ENCODE data around the gene KRTAP19-8. TPM values are rescaled to one million over a fixed set of nuclear protein-coding genes. Genes with fewer than 3 reads are reported as not detected.
A peak's percentile ranks its signal among the peaks of the same experiment; 100 is the strongest.

Gene KRTAP19-8
- total RNA-seq, 8 experiments from 2014 or later, result not detected

GRCh38 chr21:31003471-31003870 lies 34.8 kb downstream of the KRTAP19-8 start:
- H3K27ac ChIP-seq, result no peak overlapping the region
- 38 to 93% (median 87%) methylated on average over 1 to 8 of the region's 10 CpGs; no CpG with 5 or more reads in 3 of the 10 experiments for WGBS, 10 experiments
- peaks cover 0 to 3% of the 10 kb centered on the region in 2 donors for H3K4me1 ChIP-seq (replicated peaks in 1 of 2)
- H3K4me3 ChIP-seq, result no peak overlapping the region
- no peak for ATAC-seq (replicated peaks in 6 of 8)
- in situ Hi-C loops (cut with MboI; ENCODE audit: low pct_unique_long_range_greater_than_20kb in 2 of 9, low sequenced_read_pairs in 9 of 9, unreplicated experiment in 9 of 9), result no loop called here

- peak in 3 of 8 experiments; percentile 80 to 88 (median 82) for ATAC-seq (replicated peaks in 6 of 8)
- in situ Hi-C loops (cut with MboI; ENCODE audit: low pct_unique_long_range_greater_than_20kb in 2 of 9, low sequenced_read_pairs in 9 of 9, unreplicated experiment in 9 of 9), result no loop called here
- Histone ChIP-seq H3K4me3 (no peak overlapping the region), H3K27ac (no peak overlapping the region), H3K4me1 (replicated peaks in 1 of 2) (peaks cover 0 to 5% of the 10 kb centered on the region in 2 donors)
- WGBS, 10 experiments, result 0 to 100% (median 0%) methylated on average over 1 to 3 of the region's 3 CpGs; no CpG with 5 or more reads in 1 of the 10 experiments
These were observed 40.7 kb downstream of the KRTAP19-8 start for GRCh38 chr21:30997541-30997940.

- WGBS, 10 experiments, result 0 to 100% (median 83%) methylated on average over 1 to 2 of the region's 2 CpGs; no CpG with 5 or more reads in 3 of the 10 experiments
- in situ Hi-C loops (cut with MboI; ENCODE audit: low pct_unique_long_range_greater_than_20kb in 2 of 9, low sequenced_read_pairs in 9 of 9, unreplicated experiment in 9 of 9), result no loop called here
These were observed 41.5 kb downstream of the KRTAP19-8 start for GRCh38 chr21:30996728-30997127.

GRCh38 chr21:30994932-30995331 lies 43.3 kb downstream of the KRTAP19-8 start:
- no peak for ATAC-seq (replicated peaks in 6 of 8)
- 0 to 80% (median 53%) methylated on average over 1 to 5 of the region's 5 CpGs; no CpG with 5 or more reads in 1 of the 10 experiments for WGBS, 10 experiments
- no peak overlapping the region for H3K4me3 ChIP-seq
- H3K27ac ChIP-seq, result no peak overlapping the region
- H3K4me1 ChIP-seq (replicated peaks in 1 of 2), result peaks cover 6 to 15% of the 10 kb centered on the region in 2 donors
- in situ Hi-C loops (cut with MboI; ENCODE audit: low pct_unique_long_range_greater_than_20kb in 2 of 9, low sequenced_read_pairs in 9 of 9, unreplicated experiment in 9 of 9), result no loop called here

More at GRCh38 chr21:30996728-30997127, 41.5 kb downstream of the KRTAP19-8 start:
- H3K4me3 ChIP-seq, result no peak overlapping the region
- ATAC-seq (replicated peaks in 6 of 8), result peak in 3 of 8 experiments; percentile 72 to 81 (median 78)
- H3K4me1 ChIP-seq (replicated peaks in 1 of 2), result peaks cover 0 to 5% of the 10 kb centered on the region in 2 donors
- H3K27ac ChIP-seq, result no peak overlapping the region

DNA sequence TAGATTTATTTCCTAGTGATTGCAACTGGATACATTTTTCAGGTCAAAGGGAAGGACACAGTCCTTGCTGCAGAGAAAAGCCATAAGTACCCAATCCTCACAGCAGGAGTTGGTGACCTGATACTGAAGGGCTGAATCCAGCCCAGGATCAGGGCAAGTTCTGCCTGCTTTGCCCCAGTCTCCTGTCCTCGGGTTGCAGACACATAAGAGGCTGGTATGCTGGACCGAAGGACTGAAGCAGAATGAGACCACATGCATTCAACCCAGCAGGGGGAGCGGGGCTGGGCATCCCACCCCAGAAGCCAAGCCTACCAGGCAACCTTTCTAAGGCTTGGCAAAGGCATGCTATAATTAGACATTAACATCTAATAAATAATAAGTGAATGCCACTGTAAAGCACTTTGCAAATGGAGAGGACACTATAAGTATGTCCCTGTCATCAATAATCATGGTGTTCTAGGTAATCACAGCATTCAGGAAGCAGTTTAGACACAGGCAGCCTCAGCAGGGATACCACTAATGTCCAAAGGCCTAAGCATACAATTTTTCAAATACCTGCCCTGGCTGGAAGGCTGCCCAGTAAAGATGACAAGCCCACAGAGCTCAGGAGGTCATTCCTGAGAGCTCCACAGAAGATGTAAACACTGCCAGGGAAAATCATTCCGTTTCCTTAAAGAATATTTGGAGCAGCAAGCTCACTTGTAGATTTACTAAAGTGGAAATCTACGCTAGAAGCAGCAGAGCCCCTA lies 47.6 kb downstream of the KRTAP19-8 start:
- in situ Hi-C loops (cut with MboI; ENCODE audit: low pct_unique_long_range_greater_than_20kb in 2 of 9, low sequenced_read_pairs in 9 of 9, unreplicated experiment in 9 of 9), result no loop called here
- WGBS, 10 experiments, result 10 to 100% (median 85%) methylated on average over 1 to 5 of the region's 5 CpGs; no CpG with 5 or more reads in 1 of the 10 experiments
- Histone ChIP-seq H3K4me1 (replicated peaks in 1 of 2) (peaks cover 6 to 15% of the 10 kb centered on the region in 2 donors), H3K4me3 (no peak overlapping the region), H3K27ac (no peak overlapping the region)
- ATAC-seq (replicated peaks in 6 of 8), result peak in 3 of 8 experiments; percentile 36 to 74 (median 48)

GRCh38 chr21:30988706-30989105 lies 49.6 kb downstream of the KRTAP19-8 start:
- peak in 1 of 8 experiments; percentile 33 for ATAC-seq (replicated peaks in 6 of 8)
- Histone ChIP-seq H3K4me1 (replicated peaks in 1 of 2) (peaks cover 6 to 10% of the 10 kb centered on the region in 2 donors), H3K27ac (no peak overlapping the region), H3K4me3 (no peak overlapping the region)
- in situ Hi-C loops (cut with MboI; ENCODE audit: low pct_unique_long_range_greater_than_20kb in 2 of 9, low sequenced_read_pairs in 9 of 9, unreplicated experiment in 9 of 9), result no loop called here
- WGBS, 10 experiments, result 14 to 100% (median 80%) methylated on average over 1 of the region's 1 CpG; no CpG with 5 or more reads in 3 of the 10 experiments

Other genes with a start within 250 kb of the KRTAP19-8 start
- gene KRTAP8-1, start 225.2 kb downstream of the KRTAP19-8 start, total RNA-seq, result under 1 TPM in 1 of 8 experiments, not detected in 7; 0.71 TPM
- gene KRTAP7-1, start 208.7 kb downstream of the KRTAP19-8 start, total RNA-seq, result under 1 TPM in 2 of 8 experiments, not detected in 6; 0.47 to 0.71 TPM
- under 1 TPM in 1 of 8 experiments, not detected in 7; 0.36 TPM for gene KRTAP11-1, start 156.9 kb downstream of the KRTAP19-8 start, total RNA-seq